Fibroblast of lung (primary cell): ENCODE data around the gene RGS7. TPM values are rescaled to one million over a fixed set of nuclear protein-coding genes. Genes with fewer than 3 reads are reported as not detected.

Experiments
- DNase-seq, 2 donors: peaks; one replicate each; pipeline versions ENCODE4 v3.0.0 to v3.0.0-alpha.2; 2010; ENCODE audit warnings: low read depth in 2 of 2
- H2AFZ ChIP-seq: 2 replicates; pipeline ENCODE4 v1.5.1; 2012; ENCODE audit warnings: low read length, control low read depth, inconsistent platforms
- H3K27ac ChIP-seq: 2 replicates; pipeline ENCODE4 v1.5.1; 2011; ENCODE audit warnings: low read length, control low read depth; ENCODE audit not compliant: insufficient read depth
- H3K27me3 ChIP-seq: 2 replicates; pipeline ENCODE4 v1.5.1; 2011; ENCODE audit warnings: mild to moderate bottlenecking, low read length; ENCODE audit not compliant: control insufficient read depth, insufficient read depth
- H3K36me3 ChIP-seq: 2 replicates; pipeline ENCODE4 v1.5.1; 2011; ENCODE audit warnings: low read length; ENCODE audit not compliant: control insufficient read depth, insufficient read depth
- H3K4me1 ChIP-seq: 2 replicates; pipeline ENCODE4 v1.5.1; 2011; ENCODE audit warnings: low read length; ENCODE audit not compliant: control insufficient read depth, insufficient read depth; ENCODE audit errors: extremely low read depth
- H3K4me2 ChIP-seq: 2 replicates; pipeline ENCODE4 v1.5.1; 2011; ENCODE audit warnings: low read length, control low read depth; ENCODE audit not compliant: insufficient read depth; ENCODE audit errors: extremely low read depth
- H3K4me3 ChIP-seq, 4 experiments: fragments of 200-600 bp in 1 of 4; sonication (generic) in 1 of 4; replicated peaks in 1 of 4; 2 replicates each; pipeline ENCODE4 v1.5.1; 2011 to 2016; ENCODE audit warnings: low read length in 4 of 4, low read depth in 3 of 4, mild to moderate bottlenecking in 3 of 4, control low read depth in 2 of 4, inconsistent platforms in 1 of 4, mixed read lengths in 1 of 4; ENCODE audit not compliant: insufficient read depth in 1 of 4; ENCODE audit errors: control extremely low read depth in 1 of 4
- H3K79me2 ChIP-seq: 2 replicates; pipeline ENCODE4 v1.5.1; 2012; ENCODE audit warnings: mild to moderate bottlenecking, low read length, inconsistent platforms; ENCODE audit not compliant: control insufficient read depth, insufficient read depth
- H3K9ac ChIP-seq: 2 replicates; pipeline ENCODE4 v1.5.1; 2011; ENCODE audit warnings: mild to moderate bottlenecking, low read length, control low read depth; ENCODE audit not compliant: insufficient read depth
- H3K9me3 ChIP-seq: 2 replicates; pipeline ENCODE4 v1.5.1; 2012; ENCODE audit warnings: low read depth, low read length; ENCODE audit not compliant: control insufficient read depth, insufficient read depth
- H4K20me1 ChIP-seq: 2 replicates; pipeline ENCODE4 v1.5.1; 2011; ENCODE audit warnings: low read length; ENCODE audit not compliant: control insufficient read depth, insufficient read depth; ENCODE audit errors: extremely low read depth
- CTCF ChIP-seq, 2 donors: IDR thresholded peaks in 1 of 2; conservative IDR thresholded peaks in 1 of 2; 1 replicate in 1 of 2; 2 replicates in 1 of 2; pipeline ENCODE4 v1.5.1; 2011 to 2012; ENCODE audit warnings: low read length in 2 of 2, control low read depth in 1 of 2, inconsistent platforms in 1 of 2, low read depth in 1 of 2, mild to moderate bottlenecking in 1 of 2
- EZH2 ChIP-seq: IDR thresholded peaks from 2 replicates; pipeline ENCODE4 v1.5.1; 2012; ENCODE audit warnings: low read length, control low read depth, mild to moderate bottlenecking; ENCODE audit errors: missing control alignments
- polyA plus RNA-seq, 2 donors: library from polyadenylated mRNA; depleted of rRNA in 1 of 2; stranded (reverse) in 1 of 2; unstranded in 1 of 2; fragments of >200 nt; gene quantifications; 2 replicates each; pipeline ENCODE4 v1.2.1, GENCODE V29; 2011 to 2012; ENCODE audit warnings: missing spikeins in 1 of 2
- total RNA-seq: library from RNA; depleted of rRNA; stranded (reverse); fragments of >200 nt; gene quantifications from 2 replicates; pipeline ENCODE4 v1.2.1, GENCODE V29; 2014

The RGS7 gene
- total and polyA plus RNA-seq, 2 donors (not counting 1 experiment from before 2014, with no cell fraction given), result 3.6 to 4.2 TPM

GRCh38 chr1:240914506-240914905, 442.5 kb downstream of the RGS7 start:
- no peak for TF ChIP-seq CTCF (conservative IDR thresholded peaks at IDR 0.05 in 1 of 2, IDR thresholded peaks at IDR 0.05 in 1 of 2; ENCODE audit: low read depth in 1 of 2, low read length in 2 of 2)
- TF ChIP-seq EZH2, result no peak
- Histone ChIP-seq H3K27ac (no peak overlapping the region), H3K36me3 (no peaks in the 10 kb centered on the region), H3K4me1 (no peaks in the 10 kb centered on the region), H3K4me2 (no peak overlapping the region), H3K27me3 (no peaks in the 10 kb centered on the region), H4K20me1 (no peaks in the 10 kb centered on the region), H3K9me3 (no peaks in the 10 kb centered on the region), H2AFZ (no peak overlapping the region), H3K79me2 (no peaks in the 10 kb centered on the region), H3K9ac (no peak overlapping the region), H3K4me3 (no peak overlapping the region)
- DNase-seq, result no peak

GRCh38 chr1:240912821-240913220, 444.2 kb downstream of the RGS7 start:
- DNase-seq, result no peak
- no peak for TF ChIP-seq EZH2
- TF ChIP-seq CTCF (conservative IDR thresholded peaks at IDR 0.05 in 1 of 2, IDR thresholded peaks at IDR 0.05 in 1 of 2; ENCODE audit: low read depth in 1 of 2, low read length in 2 of 2), result no peak
- Histone ChIP-seq H3K27ac (no peak overlapping the region), H3K4me1 (no peaks in the 10 kb centered on the region), H3K27me3 (no peaks in the 10 kb centered on the region), H4K20me1 (no peaks in the 10 kb centered on the region), H3K4me3 (no peak overlapping the region), H3K36me3 (no peaks in the 10 kb centered on the region), H3K79me2 (no peaks in the 10 kb centered on the region), H3K4me2 (no peak overlapping the region), H3K9me3 (no peaks in the 10 kb centered on the region), H2AFZ (no peak overlapping the region), H3K9ac (no peak overlapping the region)

- H3K79me2 ChIP-seq, result no peaks in the 10 kb centered on the region
- no peak overlapping the region for H3K4me2 ChIP-seq
- DNase-seq, result no peak
- H4K20me1 ChIP-seq, result no peaks in the 10 kb centered on the region
- H3K9me3 ChIP-seq, result no peaks in the 10 kb centered on the region
- no peaks in the 10 kb centered on the region for H3K36me3 ChIP-seq
- no peak overlapping the region for H3K27ac ChIP-seq
- H3K27me3 ChIP-seq, result no peaks in the 10 kb centered on the region
- no peaks in the 10 kb centered on the region for H3K4me1 ChIP-seq
- TF ChIP-seq EZH2, result no peak
- no peak for TF ChIP-seq CTCF (conservative IDR thresholded peaks at IDR 0.05 in 1 of 2, IDR thresholded peaks at IDR 0.05 in 1 of 2; ENCODE audit: low read depth in 1 of 2, low read length in 2 of 2)
- H2AFZ ChIP-seq, result no peak overlapping the region
- no peak overlapping the region for H3K9ac ChIP-seq
- no peak overlapping the region for H3K4me3 ChIP-seq
Observed at GRCh38 chr1:240909701-240910457, 447.1 kb downstream of the RGS7 start.
